Endometrium (tissue), 2 donors: ENCODE measurements around the gene FBXW11.
"Not testable (repeated sequence)": the region's sequence is repeated elsewhere in the genome, so short reads cannot be mapped to it uniquely, and the experiment has no call there.

Experiments
- FAIRE-seq: peaks from 2 replicates; lab custom pipeline; 2012; peaks lifted over from hg19 to GRCh38; lab: Jason Lieb, UNC
- donor health status: control.
- donor health status: control.

The FBXW11 gene

GRCh38 chr5:171981847-171982246, 24.6 kb downstream of the FBXW11 start:
- no peak for FAIRE-seq

GRCh38 chr5:171980792-171981191, 25.6 kb downstream of the FBXW11 start:
- FAIRE-seq = no peak

GRCh38 chr5:171979606-171980005, 26.8 kb downstream of the FBXW11 start:
- no peak for FAIRE-seq

- no peak for FAIRE-seq
These were observed 27.9 kb downstream of the FBXW11 start for GRCh38 chr5:171978519-171978918.

- FAIRE-seq = no peak
These were observed 28.4 kb downstream of the FBXW11 start for GRCh38 chr5:171978016-171978415.

- FAIRE-seq = not testable (repeated sequence)
These were observed 29.0 kb downstream of the FBXW11 start for GRCh38 chr5:171977244-171977950.

- no peak for FAIRE-seq
These were observed 30.4 kb downstream of the FBXW11 start for GRCh38 chr5:171975877-171976667.

- FAIRE-seq = no peak
These were observed 31.1 kb downstream of the FBXW11 start for GRCh38 chr5:171975262-171975876.

GRCh38 chr5:171970826-171971225, 35.6 kb downstream of the FBXW11 start:
- FAIRE-seq = no peak

- FAIRE-seq = peak; percentile 15
These were observed 37.1 kb downstream of the FBXW11 start for GRCh38 chr5:171969288-171969880.

- FAIRE-seq = no peak
These were observed 37.9 kb downstream of the FBXW11 start for GRCh38 chr5:171968531-171968930.

GRCh38 chr5:171966964-171967363, 39.5 kb downstream of the FBXW11 start:
- no peak for FAIRE-seq

- no peak for FAIRE-seq
These were observed 40.2 kb downstream of the FBXW11 start for GRCh38 chr5:171966270-171966669.

- FAIRE-seq = no peak
These were observed 40.7 kb downstream of the FBXW11 start for GRCh38 chr5:171965745-171966144.

- FAIRE-seq = no peak
These were observed 43.0 kb downstream of the FBXW11 start for GRCh38 chr5:171963416-171963815.

- FAIRE-seq = no peak
These were observed 45.3 kb downstream of the FBXW11 start for GRCh38 chr5:171961117-171961516.

GRCh38 chr5:171957591-171958251, 48.7 kb downstream of the FBXW11 start:
- FAIRE-seq = no peak

GRCh38 chr5:171956887-171957495, 49.4 kb downstream of the FBXW11 start:
- FAIRE-seq = no peak

- no peak for FAIRE-seq
These were observed 50.1 kb downstream of the FBXW11 start for GRCh38 chr5:171956314-171956713.

- FAIRE-seq = no peak
These were observed 50.7 kb downstream of the FBXW11 start for GRCh38 chr5:171955761-171956160.

- FAIRE-seq = no peak
These were observed 51.7 kb downstream of the FBXW11 start for GRCh38 chr5:171954721-171955120.
